Nephron (organoid): ENCODE results near the gene MAL.
A peak's percentile ranks its signal among the peaks of the same experiment; 100 is the strongest.

Experiments used
- H3K27ac Mint-ChIP-seq, 3 experiments: 2 replicates each; pipeline ENCODE4 v1.8.0; 2020; ENCODE audit warnings: mixed read lengths in 3 of 3, mild to moderate bottlenecking in 2 of 3, moderate library complexity in 1 of 3
- H3K27me3 Mint-ChIP-seq: 2 replicates; pipeline ENCODE4 v1.8.0; 2021; ENCODE audit warnings: low read depth, mild to moderate bottlenecking, moderate library complexity, mixed read lengths
- H3K36me3 Mint-ChIP-seq: 2 replicates; pipeline ENCODE4 v1.8.0; 2020; ENCODE audit warnings: low read depth, mixed read lengths
- H3K4me1 Mint-ChIP-seq: 2 replicates; pipeline ENCODE4 v1.8.0; 2020; ENCODE audit warnings: mixed read lengths
- H3K4me3 Mint-ChIP-seq, 3 experiments: 2 replicates each; pipeline ENCODE4 v1.8.0; 2020; ENCODE audit warnings: mild to moderate bottlenecking in 3 of 3, mixed read lengths in 3 of 3, moderate library complexity in 2 of 3
- H3K9me3 Mint-ChIP-seq: 2 replicates; pipeline ENCODE4 v1.8.0; 2020; ENCODE audit warnings: mixed read lengths
- CTCF ChIP-seq, 3 experiments: fragments of 200-600 bp; sonication (generic); IDR thresholded peaks; one replicate each; pipeline ENCODE4 v1.5.0; 2021; ENCODE audit warnings: antibody characterized with exemption in 3 of 3; ENCODE audit not compliant: unreplicated experiment in 3 of 3

MAL gene

GRCh38 chr2:95041824-95042442 lies 16.4 kb downstream of the MAL start:
- Mint-ChIP-seq H3K4me1 (peaks cover 22% of the 10 kb centered on the region), H3K27me3 (peaks cover 22% of the 10 kb centered on the region), H3K27ac (no peak overlapping the region), H3K9me3 (peaks cover 12% of the 10 kb centered on the region), H3K4me3 (no peak overlapping the region), H3K36me3 (no peaks in the 10 kb centered on the region)
- TF ChIP-seq CTCF (IDR thresholded peaks at IDR 0.05; ENCODE audit: unreplicated experiment in 3 of 3), result no peak

GRCh38 chr2:95042472-95043271 lies 17.2 kb downstream of the MAL start:
- Mint-ChIP-seq H3K36me3 (no peaks in the 10 kb centered on the region), H3K9me3 (peaks cover 8% of the 10 kb centered on the region), H3K4me3 (no peak overlapping the region), H3K4me1 (peaks cover 22% of the 10 kb centered on the region), H3K27me3 (peaks cover 21% of the 10 kb centered on the region), H3K27ac (peak overlapping the region in 1 of 3 experiments; percentile 27)
- no peak for TF ChIP-seq CTCF (IDR thresholded peaks at IDR 0.05; ENCODE audit: unreplicated experiment in 3 of 3)

GRCh38 chr2:95043300-95044093 lies 18.0 kb downstream of the MAL start:
- H3K27ac Mint-ChIP-seq, result peak overlapping the region in 2 of 3 experiments; percentile 27 to 42
- no peaks in the 10 kb centered on the region for H3K36me3 Mint-ChIP-seq
- H3K4me1 Mint-ChIP-seq, result peaks cover 22% of the 10 kb centered on the region
- H3K4me3 Mint-ChIP-seq, result no peak overlapping the region
- H3K27me3 Mint-ChIP-seq, result peaks cover 21% of the 10 kb centered on the region
- TF ChIP-seq CTCF (IDR thresholded peaks at IDR 0.05; ENCODE audit: unreplicated experiment in 3 of 3), result no peak
- H3K9me3 Mint-ChIP-seq, result peaks cover 7% of the 10 kb centered on the region

- no peaks in the 10 kb centered on the region for H3K9me3 Mint-ChIP-seq
- H3K27ac Mint-ChIP-seq, result no peak overlapping the region
- H3K36me3 Mint-ChIP-seq, result no peaks in the 10 kb centered on the region
- no peak overlapping the region for H3K4me3 Mint-ChIP-seq
- peaks cover 21% of the 10 kb centered on the region for H3K27me3 Mint-ChIP-seq
- no peak for TF ChIP-seq CTCF (IDR thresholded peaks at IDR 0.05; ENCODE audit: unreplicated experiment in 3 of 3)
- peaks cover 22% of the 10 kb centered on the region for H3K4me1 Mint-ChIP-seq
Observed at GRCh38 chr2:95044601-95045000, 19.1 kb downstream of the MAL start.

- Mint-ChIP-seq H3K27ac (peak overlapping the region in 1 of 3 experiments; percentile 9), H3K9me3 (no peaks in the 10 kb centered on the region), H3K36me3 (no peaks in the 10 kb centered on the region), H3K27me3 (peaks cover 32% of the 10 kb centered on the region), H3K4me1 (peaks cover 22% of the 10 kb centered on the region), H3K4me3 (no peak overlapping the region)
- TF ChIP-seq CTCF (IDR thresholded peaks at IDR 0.05; ENCODE audit: unreplicated experiment in 3 of 3), result no peak
Observed at GRCh38 chr2:95046371-95047112, 21.0 kb downstream of the MAL start.
